GM23338 (cell line): ENCODE results near the gene IRAK2. TPM values are rescaled to one million over a fixed set of nuclear protein-coding genes. Genes with fewer than 3 reads are reported as not detected.

ENCODE experiments used
- ATAC-seq: fragments of 200-7000 bp; cut with Tn5 transposase; 3 replicates; pipeline ENCODE4 v1.9.1; 2020
- DNase-seq: peaks from one replicate; pipeline ENCODE4 v3.0.0-alpha.2; 2015; ENCODE audit warnings: low spot score
- H2AFZ ChIP-seq: fragments of 200-600 bp; sonication (generic); 2 replicates; pipeline ENCODE4 v1.8.0; 2016; ENCODE audit warnings: antibody characterized with exemption, mild to moderate bottlenecking, moderate library complexity
- H3F3A ChIP-seq: fragments of 200-600 bp; sonication (generic); replicated peaks from 2 replicates; pipeline ENCODE4 v1.8.0; 2017; ENCODE audit warnings: antibody characterized with exemption, mixed run types, low read depth
- H3K27ac ChIP-seq: fragments of 200-600 bp; sonication (generic); 2 replicates; pipeline ENCODE4 v1.6.1; 2016; ENCODE audit warnings: low read depth
- H3K27me3 ChIP-seq: fragments of 200-600 bp; sonication (generic); 2 replicates; pipeline ENCODE4 v1.8.0; 2016; ENCODE audit warnings: mild to moderate bottlenecking, mixed run types, moderate library complexity; ENCODE audit not compliant: insufficient read depth
- H3K36me3 ChIP-seq: fragments of 200-600 bp; sonication (generic); 2 replicates; pipeline ENCODE4 v1.8.0; 2016; ENCODE audit warnings: mild to moderate bottlenecking; ENCODE audit not compliant: insufficient read depth
- H3K4me1 ChIP-seq: fragments of 200-600 bp; sonication (generic); 2 replicates; pipeline ENCODE4 v1.8.0; 2016; ENCODE audit warnings: mild to moderate bottlenecking, moderate library complexity; ENCODE audit not compliant: insufficient read depth
- H3K4me2 ChIP-seq: fragments of 200-600 bp; sonication (generic); 2 replicates; pipeline ENCODE4 v1.7.1; 2017; ENCODE audit warnings: mixed run types
- H3K4me3 ChIP-seq: fragments of 200-600 bp; sonication (generic); 2 replicates; pipeline ENCODE4 v1.6.1; 2016; ENCODE audit warnings: mixed run types
- H3K79me2 ChIP-seq: fragments of 200-600 bp; sonication (generic); replicated peaks from 2 replicates; pipeline ENCODE4 v1.8.0; 2017; ENCODE audit warnings: mild to moderate bottlenecking; ENCODE audit not compliant: insufficient read depth
- H3K9me2 ChIP-seq: fragments of 200-600 bp; sonication (generic); 2 replicates; pipeline ENCODE4 v1.8.0; 2017; ENCODE audit not compliant: insufficient read depth
- H4K20me1 ChIP-seq: fragments of 200-600 bp; sonication (generic); replicated peaks from 2 replicates; pipeline ENCODE4 v1.8.0; 2017; ENCODE audit warnings: mild to moderate bottlenecking; ENCODE audit not compliant: insufficient read depth
- H3K27ac Mint-ChIP-seq: 2 replicates; pipeline ENCODE4 v1.8.0; 2020; ENCODE audit warnings: inconsistent platforms, mild to moderate bottlenecking, moderate library complexity, mixed read lengths
- H3K27me3 Mint-ChIP-seq: 3 replicates; pipeline ENCODE4 v1.8.0; 2022; ENCODE audit warnings: low read depth, mild to moderate bottlenecking, moderate library complexity, mixed read lengths, inconsistent platforms; ENCODE audit not compliant: insufficient read depth, poor library complexity
- H3K36me3 Mint-ChIP-seq: 3 replicates; pipeline ENCODE4 v1.8.0; 2021; ENCODE audit warnings: low read depth, mild to moderate bottlenecking, inconsistent platforms, moderate library complexity, mixed read lengths
- H3K4me1 Mint-ChIP-seq: 3 replicates; pipeline ENCODE4 v1.8.0; 2020; ENCODE audit warnings: mild to moderate bottlenecking, inconsistent platforms, mixed read lengths
- H3K4me3 Mint-ChIP-seq: 3 replicates; pipeline ENCODE4 v1.8.0; 2021; ENCODE audit warnings: moderate library complexity, mild to moderate bottlenecking, inconsistent platforms, mixed read lengths
- H3K9me3 Mint-ChIP-seq: 3 replicates; pipeline ENCODE4 v1.8.0; 2020; ENCODE audit warnings: moderate library complexity, mild to moderate bottlenecking, inconsistent platforms, mixed read lengths
- CREB1 ChIP-seq: fragments of 250-450 bp; sonication (Bioruptor Pico); IDR thresholded peaks from 2 replicates; pipeline ENCODE4 v1.5.0; 2020; ENCODE audit warnings: low read depth, mild to moderate bottlenecking, moderate library complexity
- EZH2phosphoT487 ChIP-seq: fragments of 200-600 bp; sonication (generic); IDR thresholded peaks from one replicate; pipeline ENCODE4 v1.8.1; 2018; ENCODE audit warnings: antibody characterized with exemption; ENCODE audit not compliant: unreplicated experiment
- JUNB ChIP-seq: IDR thresholded peaks from one replicate; pipeline ENCODE4 v1.6.1; 2016; ENCODE audit warnings: antibody characterized with exemption; ENCODE audit not compliant: unreplicated experiment
- POLR2AphosphoS5 ChIP-seq: IDR thresholded peaks from 2 replicates; pipeline ENCODE4 v1.6.1; 2016; ENCODE audit warnings: antibody characterized with exemption, low read depth
- ZNF331 ChIP-seq: fragments of 250-450 bp; sonication (Bioruptor Pico); IDR thresholded peaks from 2 replicates; pipeline ENCODE4 v1.5.0; 2020; ENCODE audit warnings: low read depth, mild to moderate bottlenecking, moderate library complexity
- polyA plus RNA-seq: library from polyadenylated mRNA; unstranded; fragments of >200 nt; fragmentation: Nextera tagmentation; extraction: Ambion mirVana; gene quantifications from 2 replicates; pipeline ENCODE4 v1.2.1, GENCODE V29; 2016
- total RNA-seq: library from RNA; depleted of rRNA; stranded (reverse); fragments of >200 nt; shearing (Covaris generic); gene quantifications from 2 replicates; pipeline ENCODE4 v1.2.3, GENCODE V29; 2014
- TF ChIP-seq, protein P1 (sequence below): IDR thresholded peaks from one replicate; pipeline ENCODE4 v1.6.1; 2018; ENCODE audit warnings: antibody characterized with exemption; ENCODE audit not compliant: unreplicated experiment
- TF ChIP-seq, protein P2 (sequence below): fragments of 250-450 bp; sonication (Bioruptor Pico); IDR thresholded peaks from 2 replicates; pipeline ENCODE4 v1.5.0; 2020; ENCODE audit warnings: mild to moderate bottlenecking, moderate library complexity
- TF ChIP-seq, protein P3 (sequence below): IDR thresholded peaks from 2 replicates; pipeline ENCODE4 v1.6.1; 2016; ENCODE audit warnings: antibody characterized with exemption
- TF ChIP-seq, protein P4 (sequence below), 2 experiments: fragments of 200-600 bp in 1 of 2; sonication (generic) in 1 of 2; conservative IDR thresholded peaks; 2 replicates each; pipeline versions ENCODE4 v1.5.1 to v1.6.1; 2016 to 2017; ENCODE audit warnings: antibody characterized with exemption in 2 of 2, low read depth in 2 of 2, mild to moderate bottlenecking in 2 of 2, moderate library complexity in 1 of 2

The IRAK2 gene
- total and polyA plus RNA-seq, 2 experiments from 2014 or later: 0.37 to 1.4 TPM

DNA sequence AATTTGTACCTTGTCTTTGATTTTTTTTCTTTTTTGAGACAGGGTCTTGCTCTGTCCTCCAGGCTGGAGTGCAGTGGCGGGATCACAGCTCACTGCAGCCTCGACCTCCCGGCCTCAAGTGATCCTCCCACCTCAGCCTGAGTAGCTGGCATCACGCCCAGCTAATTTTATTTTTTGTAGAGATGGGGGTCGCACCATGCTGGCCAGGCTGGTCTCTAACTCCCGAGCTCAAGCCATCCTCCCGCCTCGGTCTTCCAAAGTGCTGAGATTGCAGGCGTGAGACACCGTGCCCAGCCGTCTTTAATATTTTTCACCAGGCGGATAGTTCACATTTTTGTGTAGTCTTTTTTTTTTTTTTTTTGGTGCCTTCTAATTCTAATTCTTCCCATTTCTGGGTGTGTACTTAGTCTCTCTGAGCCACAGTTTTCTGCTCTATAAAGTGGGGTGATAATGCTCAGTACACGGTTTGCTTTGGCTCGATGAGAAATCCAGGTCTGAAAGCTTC is 83.0 kb downstream of the IRAK2 start:
- Mint-ChIP-seq H3K9me3 (peaks cover 43% of the 10 kb centered on the region), H3K36me3 (peaks cover 61% of the 10 kb centered on the region), H3K4me3 (peak overlapping the region; percentile 59), H3K27ac (peak overlapping the region; percentile 77), H3K27me3 (peaks cover 27% of the 10 kb centered on the region), H3K4me1 (peaks cover 22% of the 10 kb centered on the region; the same call in 2 of the 3 replicates)
- Histone ChIP-seq H4K20me1 (no peaks in the 10 kb centered on the region; the same call in 1 of the 2 replicates), H3F3A (0 out of 2 replicates have a peak, but pooled peaks cover 4% of the 10 kb centered on the region), H3K9me2 (no peaks in the 10 kb centered on the region), H3K27ac (no peak overlapping the region), H3K4me3 (peak overlapping the region; percentile 96; the same call in 1 of the 2 replicates), H3K79me2 (peaks cover 35% of the 10 kb centered on the region), H2AFZ (no peak overlapping the region), H3K4me2 (peak overlapping the region; percentile 52), H3K36me3 (peaks cover 18% of the 10 kb centered on the region; the same call in 1 of the 2 replicates), H3K27me3 (peaks cover 8% of the 10 kb centered on the region; the same call in 1 of the 2 replicates), H3K4me1 (peaks cover 17% of the 10 kb centered on the region)
- TF ChIP-seq, protein P1, sequence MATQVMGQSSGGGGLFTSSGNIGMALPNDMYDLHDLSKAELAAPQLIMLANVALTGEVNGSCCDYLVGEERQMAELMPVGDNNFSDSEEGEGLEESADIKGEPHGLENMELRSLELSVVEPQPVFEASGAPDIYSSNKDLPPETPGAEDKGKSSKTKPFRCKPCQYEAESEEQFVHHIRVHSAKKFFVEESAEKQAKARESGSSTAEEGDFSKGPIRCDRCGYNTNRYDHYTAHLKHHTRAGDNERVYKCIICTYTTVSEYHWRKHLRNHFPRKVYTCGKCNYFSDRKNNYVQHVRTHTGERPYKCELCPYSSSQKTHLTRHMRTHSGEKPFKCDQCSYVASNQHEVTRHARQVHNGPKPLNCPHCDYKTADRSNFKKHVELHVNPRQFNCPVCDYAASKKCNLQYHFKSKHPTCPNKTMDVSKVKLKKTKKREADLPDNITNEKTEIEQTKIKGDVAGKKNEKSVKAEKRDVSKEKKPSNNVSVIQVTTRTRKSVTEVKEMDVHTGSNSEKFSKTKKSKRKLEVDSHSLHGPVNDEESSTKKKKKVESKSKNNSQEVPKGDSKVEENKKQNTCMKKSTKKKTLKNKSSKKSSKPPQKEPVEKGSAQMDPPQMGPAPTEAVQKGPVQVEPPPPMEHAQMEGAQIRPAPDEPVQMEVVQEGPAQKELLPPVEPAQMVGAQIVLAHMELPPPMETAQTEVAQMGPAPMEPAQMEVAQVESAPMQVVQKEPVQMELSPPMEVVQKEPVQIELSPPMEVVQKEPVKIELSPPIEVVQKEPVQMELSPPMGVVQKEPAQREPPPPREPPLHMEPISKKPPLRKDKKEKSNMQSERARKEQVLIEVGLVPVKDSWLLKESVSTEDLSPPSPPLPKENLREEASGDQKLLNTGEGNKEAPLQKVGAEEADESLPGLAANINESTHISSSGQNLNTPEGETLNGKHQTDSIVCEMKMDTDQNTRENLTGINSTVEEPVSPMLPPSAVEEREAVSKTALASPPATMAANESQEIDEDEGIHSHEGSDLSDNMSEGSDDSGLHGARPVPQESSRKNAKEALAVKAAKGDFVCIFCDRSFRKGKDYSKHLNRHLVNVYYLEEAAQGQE: no peak
- TF ChIP-seq POLR2AphosphoS5: no peak
- TF ChIP-seq ZNF331 (CRISPR knock-in tag): 0 out of 2 replicates have a peak, but pooled peaks have one; percentile 14
- TF ChIP-seq, protein P2, sequence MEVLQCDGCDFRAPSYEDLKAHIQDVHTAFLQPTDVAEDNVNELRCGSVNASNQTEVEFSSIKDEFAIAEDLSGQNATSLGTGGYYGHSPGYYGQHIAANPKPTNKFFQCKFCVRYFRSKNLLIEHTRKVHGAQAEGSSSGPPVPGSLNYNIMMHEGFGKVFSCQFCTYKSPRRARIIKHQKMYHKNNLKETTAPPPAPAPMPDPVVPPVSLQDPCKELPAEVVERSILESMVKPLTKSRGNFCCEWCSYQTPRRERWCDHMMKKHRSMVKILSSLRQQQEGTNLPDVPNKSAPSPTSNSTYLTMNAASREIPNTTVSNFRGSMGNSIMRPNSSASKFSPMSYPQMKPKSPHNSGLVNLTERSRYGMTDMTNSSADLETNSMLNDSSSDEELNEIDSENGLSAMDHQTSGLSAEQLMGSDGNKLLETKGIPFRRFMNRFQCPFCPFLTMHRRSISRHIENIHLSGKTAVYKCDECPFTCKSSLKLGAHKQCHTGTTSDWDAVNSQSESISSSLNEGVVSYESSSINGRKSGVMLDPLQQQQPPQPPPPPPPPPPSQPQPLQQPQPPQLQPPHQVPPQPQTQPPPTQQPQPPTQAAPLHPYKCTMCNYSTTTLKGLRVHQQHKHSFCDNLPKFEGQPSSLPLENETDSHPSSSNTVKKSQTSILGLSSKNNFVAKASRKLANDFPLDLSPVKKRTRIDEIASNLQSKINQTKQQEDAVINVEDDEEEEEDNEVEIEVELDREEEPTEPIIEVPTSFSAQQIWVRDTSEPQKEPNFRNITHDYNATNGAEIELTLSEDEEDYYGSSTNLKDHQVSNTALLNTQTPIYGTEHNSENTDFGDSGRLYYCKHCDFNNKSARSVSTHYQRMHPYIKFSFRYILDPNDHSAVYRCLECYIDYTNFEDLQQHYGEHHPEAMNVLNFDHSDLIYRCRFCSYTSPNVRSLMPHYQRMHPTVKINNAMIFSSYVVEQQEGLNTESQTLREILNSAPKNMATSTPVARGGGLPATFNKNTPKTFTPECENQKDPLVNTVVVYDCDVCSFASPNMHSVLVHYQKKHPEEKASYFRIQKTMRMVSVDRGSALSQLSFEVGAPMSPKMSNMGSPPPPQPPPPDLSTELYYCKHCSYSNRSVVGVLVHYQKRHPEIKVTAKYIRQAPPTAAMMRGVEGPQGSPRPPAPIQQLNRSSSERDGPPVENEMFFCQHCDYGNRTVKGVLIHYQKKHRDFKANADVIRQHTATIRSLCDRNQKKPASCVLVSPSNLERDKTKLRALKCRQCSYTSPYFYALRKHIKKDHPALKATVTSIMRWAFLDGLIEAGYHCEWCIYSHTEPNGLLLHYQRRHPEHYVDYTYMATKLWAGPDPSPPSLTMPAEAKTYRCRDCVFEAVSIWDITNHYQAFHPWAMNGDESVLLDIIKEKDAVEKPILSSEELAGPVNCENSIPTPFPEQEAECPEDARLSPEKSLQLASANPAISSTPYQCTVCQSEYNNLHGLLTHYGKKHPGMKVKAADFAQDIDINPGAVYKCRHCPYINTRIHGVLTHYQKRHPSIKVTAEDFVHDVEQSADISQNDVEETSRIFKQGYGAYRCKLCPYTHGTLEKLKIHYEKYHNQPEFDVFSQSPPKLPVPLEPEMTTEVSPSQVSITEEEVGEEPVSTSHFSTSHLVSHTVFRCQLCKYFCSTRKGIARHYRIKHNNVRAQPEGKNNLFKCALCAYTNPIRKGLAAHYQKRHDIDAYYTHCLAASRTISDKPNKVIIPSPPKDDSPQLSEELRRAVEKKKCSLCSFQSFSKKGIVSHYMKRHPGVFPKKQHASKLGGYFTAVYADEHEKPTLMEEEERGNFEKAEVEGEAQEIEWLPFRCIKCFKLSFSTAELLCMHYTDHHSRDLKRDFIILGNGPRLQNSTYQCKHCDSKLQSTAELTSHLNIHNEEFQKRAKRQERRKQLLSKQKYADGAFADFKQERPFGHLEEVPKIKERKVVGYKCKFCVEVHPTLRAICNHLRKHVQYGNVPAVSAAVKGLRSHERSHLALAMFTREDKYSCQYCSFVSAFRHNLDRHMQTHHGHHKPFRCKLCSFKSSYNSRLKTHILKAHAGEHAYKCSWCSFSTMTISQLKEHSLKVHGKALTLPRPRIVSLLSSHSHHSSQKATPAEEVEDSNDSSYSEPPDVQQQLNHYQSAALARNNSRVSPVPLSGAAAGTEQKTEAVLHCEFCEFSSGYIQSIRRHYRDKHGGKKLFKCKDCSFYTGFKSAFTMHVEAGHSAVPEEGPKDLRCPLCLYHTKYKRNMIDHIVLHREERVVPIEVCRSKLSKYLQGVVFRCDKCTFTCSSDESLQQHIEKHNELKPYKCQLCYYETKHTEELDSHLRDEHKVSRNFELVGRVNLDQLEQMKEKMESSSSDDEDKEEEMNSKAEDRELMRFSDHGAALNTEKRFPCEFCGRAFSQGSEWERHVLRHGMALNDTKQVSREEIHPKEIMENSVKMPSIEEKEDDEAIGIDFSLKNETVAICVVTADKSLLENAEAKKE: no peak
- TF ChIP-seq, protein P3, sequence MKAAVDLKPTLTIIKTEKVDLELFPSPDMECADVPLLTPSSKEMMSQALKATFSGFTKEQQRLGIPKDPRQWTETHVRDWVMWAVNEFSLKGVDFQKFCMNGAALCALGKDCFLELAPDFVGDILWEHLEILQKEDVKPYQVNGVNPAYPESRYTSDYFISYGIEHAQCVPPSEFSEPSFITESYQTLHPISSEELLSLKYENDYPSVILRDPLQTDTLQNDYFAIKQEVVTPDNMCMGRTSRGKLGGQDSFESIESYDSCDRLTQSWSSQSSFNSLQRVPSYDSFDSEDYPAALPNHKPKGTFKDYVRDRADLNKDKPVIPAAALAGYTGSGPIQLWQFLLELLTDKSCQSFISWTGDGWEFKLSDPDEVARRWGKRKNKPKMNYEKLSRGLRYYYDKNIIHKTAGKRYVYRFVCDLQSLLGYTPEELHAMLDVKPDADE: no peak
- TF ChIP-seq EZH2phosphoT487: no peak
- no peak for TF ChIP-seq CREB1 (CRISPR knock-in tag)
- no peak for TF ChIP-seq JUNB
- TF ChIP-seq, protein P4, sequence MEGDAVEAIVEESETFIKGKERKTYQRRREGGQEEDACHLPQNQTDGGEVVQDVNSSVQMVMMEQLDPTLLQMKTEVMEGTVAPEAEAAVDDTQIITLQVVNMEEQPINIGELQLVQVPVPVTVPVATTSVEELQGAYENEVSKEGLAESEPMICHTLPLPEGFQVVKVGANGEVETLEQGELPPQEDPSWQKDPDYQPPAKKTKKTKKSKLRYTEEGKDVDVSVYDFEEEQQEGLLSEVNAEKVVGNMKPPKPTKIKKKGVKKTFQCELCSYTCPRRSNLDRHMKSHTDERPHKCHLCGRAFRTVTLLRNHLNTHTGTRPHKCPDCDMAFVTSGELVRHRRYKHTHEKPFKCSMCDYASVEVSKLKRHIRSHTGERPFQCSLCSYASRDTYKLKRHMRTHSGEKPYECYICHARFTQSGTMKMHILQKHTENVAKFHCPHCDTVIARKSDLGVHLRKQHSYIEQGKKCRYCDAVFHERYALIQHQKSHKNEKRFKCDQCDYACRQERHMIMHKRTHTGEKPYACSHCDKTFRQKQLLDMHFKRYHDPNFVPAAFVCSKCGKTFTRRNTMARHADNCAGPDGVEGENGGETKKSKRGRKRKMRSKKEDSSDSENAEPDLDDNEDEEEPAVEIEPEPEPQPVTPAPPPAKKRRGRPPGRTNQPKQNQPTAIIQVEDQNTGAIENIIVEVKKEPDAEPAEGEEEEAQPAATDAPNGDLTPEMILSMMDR (conservative IDR thresholded peaks at IDR 0.05; ENCODE audit: low read depth in 2 of 2): no peak
- ATAC-seq (no peak), DNase-seq (no peak)
